WI38 (cell line): ENCODE measurements around the gene CACNA1B.

Experiments
- H3K4me3 ChIP-seq: 2 replicates; pipeline ENCODE4 v1.5.1; 2011; ENCODE audit warnings: low read depth, mild to moderate bottlenecking, control low read depth, low read length
- TF ChIP-seq, protein P1 (sequence below): IDR thresholded peaks from 2 replicates; pipeline ENCODE4 v1.5.1; 2012; ENCODE audit warnings: low read depth, mild to moderate bottlenecking, control low read depth, low read length

CACNA1B gene

GRCh38 chr9:138117836-138118235 lies 240.3 kb downstream of the CACNA1B start:
- TF ChIP-seq, protein P1, sequence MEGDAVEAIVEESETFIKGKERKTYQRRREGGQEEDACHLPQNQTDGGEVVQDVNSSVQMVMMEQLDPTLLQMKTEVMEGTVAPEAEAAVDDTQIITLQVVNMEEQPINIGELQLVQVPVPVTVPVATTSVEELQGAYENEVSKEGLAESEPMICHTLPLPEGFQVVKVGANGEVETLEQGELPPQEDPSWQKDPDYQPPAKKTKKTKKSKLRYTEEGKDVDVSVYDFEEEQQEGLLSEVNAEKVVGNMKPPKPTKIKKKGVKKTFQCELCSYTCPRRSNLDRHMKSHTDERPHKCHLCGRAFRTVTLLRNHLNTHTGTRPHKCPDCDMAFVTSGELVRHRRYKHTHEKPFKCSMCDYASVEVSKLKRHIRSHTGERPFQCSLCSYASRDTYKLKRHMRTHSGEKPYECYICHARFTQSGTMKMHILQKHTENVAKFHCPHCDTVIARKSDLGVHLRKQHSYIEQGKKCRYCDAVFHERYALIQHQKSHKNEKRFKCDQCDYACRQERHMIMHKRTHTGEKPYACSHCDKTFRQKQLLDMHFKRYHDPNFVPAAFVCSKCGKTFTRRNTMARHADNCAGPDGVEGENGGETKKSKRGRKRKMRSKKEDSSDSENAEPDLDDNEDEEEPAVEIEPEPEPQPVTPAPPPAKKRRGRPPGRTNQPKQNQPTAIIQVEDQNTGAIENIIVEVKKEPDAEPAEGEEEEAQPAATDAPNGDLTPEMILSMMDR, result no peak
- no peak overlapping the region for H3K4me3 ChIP-seq

DNA sequence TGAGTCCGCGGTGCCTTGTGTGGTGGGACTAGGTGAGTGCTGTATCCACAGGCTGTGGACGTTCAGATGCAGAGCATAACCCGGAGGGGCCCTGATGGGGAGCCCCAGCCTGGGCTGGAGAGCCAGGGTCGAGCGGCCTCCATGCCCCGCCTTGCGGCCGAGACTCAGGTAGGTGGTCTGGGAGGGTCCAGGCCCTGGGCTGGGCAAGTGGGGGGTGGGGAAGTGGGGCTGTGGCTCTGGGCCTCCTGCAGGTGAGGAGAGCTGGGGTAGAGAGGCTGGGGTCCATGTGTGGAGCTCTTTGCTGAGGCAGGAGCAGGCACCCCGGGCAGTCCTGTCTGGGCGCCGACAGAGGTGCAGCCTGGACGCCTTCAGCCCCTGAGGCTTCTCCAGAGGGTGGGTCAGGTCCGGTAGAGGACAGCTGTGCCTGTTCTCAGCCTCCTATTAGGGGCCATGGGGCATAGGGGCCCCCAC lies 241.1 kb downstream of the CACNA1B start:
- no peak overlapping the region for H3K4me3 ChIP-seq
- TF ChIP-seq, protein P1, result no peak

DNA sequence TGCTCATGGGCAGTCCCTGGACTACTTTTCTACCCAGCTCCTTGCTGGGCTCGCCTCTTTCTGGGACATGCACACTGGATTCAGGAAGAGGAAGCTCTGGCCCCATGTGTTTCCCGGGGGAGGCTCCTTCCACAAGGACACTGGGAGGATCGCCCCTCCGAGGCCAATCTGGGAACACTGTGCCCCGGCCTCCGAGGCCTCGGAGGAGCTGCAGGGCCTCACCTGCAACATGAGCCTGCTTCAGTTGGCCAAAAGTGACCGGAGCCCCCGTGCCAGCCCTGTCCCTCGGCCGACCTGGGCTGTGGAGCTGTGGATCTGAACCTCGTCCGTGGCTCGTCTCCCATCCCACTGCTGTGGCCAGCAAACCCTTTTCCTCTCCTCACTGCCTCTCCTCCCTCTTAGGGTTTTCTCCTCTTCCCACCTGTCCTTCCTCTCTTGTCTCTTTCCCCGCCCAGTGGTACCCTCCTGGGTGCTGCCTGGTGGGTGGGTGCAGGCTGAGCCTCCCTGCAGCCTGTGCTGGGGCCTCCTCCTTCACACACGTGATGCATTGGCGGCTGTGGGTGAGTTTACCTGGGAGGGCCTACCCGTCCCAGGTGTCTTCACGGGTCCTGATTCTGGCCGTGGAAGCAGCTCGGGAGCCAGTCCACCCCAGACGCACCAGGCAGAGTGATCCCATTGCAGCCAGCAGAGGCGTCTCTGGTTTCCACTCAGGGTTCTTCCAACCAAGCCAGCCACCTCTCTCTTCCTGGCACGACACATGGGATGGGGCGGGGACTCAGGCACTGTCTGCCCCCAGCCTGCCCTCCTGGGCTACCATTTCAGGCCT lies 241.8 kb downstream of the CACNA1B start:
- H3K4me3 ChIP-seq, result no peak overlapping the region
- TF ChIP-seq, protein P1, result no peak

DNA sequence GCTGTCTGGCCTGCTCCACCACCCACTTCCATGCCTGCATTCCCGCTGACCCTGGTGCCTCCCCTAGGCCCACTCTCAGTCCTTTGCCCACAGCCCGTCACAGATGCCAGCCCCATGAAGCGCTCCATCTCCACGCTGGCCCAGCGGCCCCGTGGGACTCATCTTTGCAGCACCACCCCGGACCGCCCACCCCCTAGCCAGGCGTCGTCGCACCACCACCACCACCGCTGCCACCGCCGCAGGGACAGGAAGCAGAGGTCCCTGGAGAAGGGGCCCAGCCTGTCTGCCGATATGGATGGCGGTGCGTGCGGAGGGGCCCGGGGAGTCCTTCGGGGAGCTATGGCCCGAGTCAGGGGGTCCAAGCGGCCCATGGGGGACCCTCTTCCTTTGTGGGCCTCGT lies 242.5 kb downstream of the CACNA1B start:
- H3K4me3 ChIP-seq, result no peak overlapping the region
- TF ChIP-seq, protein P1, result no peak

GRCh38 chr9:138120511-138121437 lies 243.2 kb downstream of the CACNA1B start:
- TF ChIP-seq, protein P1, result no peak
- H3K4me3 ChIP-seq, result no peak overlapping the region

GRCh38 chr9:138121438-138122050 lies 244.0 kb downstream of the CACNA1B start:
- TF ChIP-seq, protein P1, result no peak
- no peak overlapping the region for H3K4me3 ChIP-seq
